ENCODE results near the gene PODNL1. TPM values are rescaled to one million over a fixed set of nuclear protein-coding genes. Genes with fewer than 3 reads are reported as not detected.

Gene PODNL1
- total and polyA plus RNA-seq, 2 donors (not counting 1 experiment from before 2014, with no cell fraction given) = 2.1 to 6.9 TPM

DNA sequence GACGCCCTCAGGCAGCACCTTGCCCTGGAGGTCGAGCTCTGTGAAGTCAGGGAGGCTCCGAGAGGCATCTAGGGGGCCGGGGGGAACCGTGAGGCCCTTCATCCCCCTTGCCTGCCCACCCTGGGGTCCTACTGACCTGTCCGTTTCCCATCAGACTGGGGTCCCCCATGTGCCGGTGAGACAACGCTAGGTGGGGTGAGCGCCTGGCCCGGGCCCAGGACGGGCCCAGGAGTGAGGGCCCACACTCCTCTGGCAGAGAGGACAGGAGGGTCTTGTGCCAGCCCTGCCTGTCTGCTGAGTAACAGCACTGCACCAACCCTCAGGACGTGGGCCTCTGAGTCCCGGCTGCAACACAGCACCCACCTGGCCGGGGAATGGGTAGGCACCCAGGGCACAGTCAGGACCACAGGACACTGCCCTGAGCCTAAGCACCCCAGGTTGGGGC, 28.5 kb upstream of the PODNL1 start:
- no peaks in the 10 kb centered on the region for H3K79me2 ChIP-seq (ENCODE audit: control insufficient read depth, insufficient read depth, low read length)
- no peaks in the 10 kb centered on the region for H4K20me1 ChIP-seq (ENCODE audit: control insufficient read depth, extremely low read depth, insufficient read depth, low read length)
- H3K27ac ChIP-seq (ENCODE audit: insufficient read depth, low read length) = no peak overlapping the region
- no peaks in the 10 kb centered on the region for H3K4me1 ChIP-seq (ENCODE audit: control insufficient read depth, extremely low read depth, insufficient read depth, low read length)
- no peaks in the 10 kb centered on the region for H3K27me3 ChIP-seq (ENCODE audit: control insufficient read depth, insufficient read depth, low read length)
- no peak overlapping the region for H3K4me3 ChIP-seq (replicated peaks in 1 of 4; ENCODE audit: control extremely low read depth in 1 of 4, insufficient read depth in 1 of 4, low read depth in 3 of 4, low read length in 4 of 4)
- no peak overlapping the region for H3K4me2 ChIP-seq (ENCODE audit: extremely low read depth, insufficient read depth, low read length)
- no peaks in the 10 kb centered on the region for H3K9me3 ChIP-seq (ENCODE audit: control insufficient read depth, insufficient read depth, low read depth, low read length)
- no peak overlapping the region for H2AFZ ChIP-seq (ENCODE audit: low read length)
- TF ChIP-seq, protein P1, sequence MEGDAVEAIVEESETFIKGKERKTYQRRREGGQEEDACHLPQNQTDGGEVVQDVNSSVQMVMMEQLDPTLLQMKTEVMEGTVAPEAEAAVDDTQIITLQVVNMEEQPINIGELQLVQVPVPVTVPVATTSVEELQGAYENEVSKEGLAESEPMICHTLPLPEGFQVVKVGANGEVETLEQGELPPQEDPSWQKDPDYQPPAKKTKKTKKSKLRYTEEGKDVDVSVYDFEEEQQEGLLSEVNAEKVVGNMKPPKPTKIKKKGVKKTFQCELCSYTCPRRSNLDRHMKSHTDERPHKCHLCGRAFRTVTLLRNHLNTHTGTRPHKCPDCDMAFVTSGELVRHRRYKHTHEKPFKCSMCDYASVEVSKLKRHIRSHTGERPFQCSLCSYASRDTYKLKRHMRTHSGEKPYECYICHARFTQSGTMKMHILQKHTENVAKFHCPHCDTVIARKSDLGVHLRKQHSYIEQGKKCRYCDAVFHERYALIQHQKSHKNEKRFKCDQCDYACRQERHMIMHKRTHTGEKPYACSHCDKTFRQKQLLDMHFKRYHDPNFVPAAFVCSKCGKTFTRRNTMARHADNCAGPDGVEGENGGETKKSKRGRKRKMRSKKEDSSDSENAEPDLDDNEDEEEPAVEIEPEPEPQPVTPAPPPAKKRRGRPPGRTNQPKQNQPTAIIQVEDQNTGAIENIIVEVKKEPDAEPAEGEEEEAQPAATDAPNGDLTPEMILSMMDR (conservative IDR thresholded peaks at IDR 0.05 in 1 of 2, IDR thresholded peaks at IDR 0.05 in 1 of 2; ENCODE audit: low read depth in 1 of 2, low read length in 2 of 2) = no peak
- TF ChIP-seq EZH2 (IDR thresholded peaks at IDR 0.05; ENCODE audit: low read length, missing control alignments) = no peak
- no peak for DNase-seq (ENCODE audit: low read depth in 2 of 2)
- H3K9ac ChIP-seq (ENCODE audit: insufficient read depth, low read length) = no peak overlapping the region
- H3K36me3 ChIP-seq (ENCODE audit: control insufficient read depth, insufficient read depth, low read length) = peaks cover 19% of the 10 kb centered on the region

DNA sequence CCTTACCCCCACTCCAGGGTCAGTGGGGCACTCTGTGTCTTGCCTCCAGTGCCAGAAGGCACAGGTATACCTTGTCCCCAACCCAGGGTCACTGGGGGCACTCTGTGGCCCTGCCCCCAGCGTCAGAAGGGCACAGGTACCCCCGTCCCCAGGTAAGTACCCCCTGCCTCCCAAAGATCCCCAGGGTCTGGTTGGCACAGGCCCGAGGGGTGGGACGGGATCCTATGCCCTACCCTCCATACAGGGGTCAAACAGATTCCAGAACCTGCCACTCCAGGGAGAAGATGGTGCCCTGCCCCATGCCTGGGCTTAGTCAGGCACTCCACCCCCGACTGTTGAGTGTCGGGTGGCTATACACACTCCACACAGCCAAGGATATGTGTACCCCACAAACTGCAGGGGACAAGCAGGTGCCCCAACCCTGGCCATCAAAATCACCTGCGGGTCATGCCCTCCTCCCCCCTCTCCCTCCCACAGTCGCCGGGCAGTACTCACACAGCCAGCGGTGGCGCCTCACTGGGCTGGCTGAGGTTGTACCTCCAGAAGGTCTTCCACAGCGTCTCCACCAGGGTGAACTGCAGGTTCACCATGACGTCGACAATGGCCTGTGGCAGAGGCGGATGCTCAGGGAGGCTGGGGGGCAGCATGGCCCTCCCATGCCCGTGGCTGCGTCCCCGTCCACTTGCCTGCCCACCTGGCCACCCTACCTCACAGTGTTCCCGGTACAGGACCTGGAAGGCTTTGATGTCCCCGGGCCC, 27.9 kb upstream of the PODNL1 start:
- Histone ChIP-seq H3K4me1 (ENCODE audit: control insufficient read depth, extremely low read depth, insufficient read depth, low read length) (no peaks in the 10 kb centered on the region), H4K20me1 (ENCODE audit: control insufficient read depth, extremely low read depth, insufficient read depth, low read length) (no peaks in the 10 kb centered on the region), H3K9ac (ENCODE audit: insufficient read depth, low read length) (no peak overlapping the region), H3K27ac (ENCODE audit: insufficient read depth, low read length) (no peak overlapping the region), H3K4me3 (replicated peaks in 1 of 4; ENCODE audit: control extremely low read depth in 1 of 4, insufficient read depth in 1 of 4, low read depth in 3 of 4, low read length in 4 of 4) (no peak overlapping the region), H3K9me3 (ENCODE audit: control insufficient read depth, insufficient read depth, low read depth, low read length) (no peaks in the 10 kb centered on the region), H3K36me3 (ENCODE audit: control insufficient read depth, insufficient read depth, low read length) (peaks cover 19% of the 10 kb centered on the region), H3K4me2 (ENCODE audit: extremely low read depth, insufficient read depth, low read length) (no peak overlapping the region), H3K79me2 (ENCODE audit: control insufficient read depth, insufficient read depth, low read length) (no peaks in the 10 kb centered on the region), H2AFZ (ENCODE audit: low read length) (no peak overlapping the region), H3K27me3 (ENCODE audit: control insufficient read depth, insufficient read depth, low read length) (no peaks in the 10 kb centered on the region)
- TF ChIP-seq, protein P1 (conservative IDR thresholded peaks at IDR 0.05 in 1 of 2, IDR thresholded peaks at IDR 0.05 in 1 of 2; ENCODE audit: low read depth in 1 of 2, low read length in 2 of 2) = no peak
- TF ChIP-seq EZH2 (IDR thresholded peaks at IDR 0.05; ENCODE audit: low read length, missing control alignments) = no peak
- no peak for DNase-seq (ENCODE audit: low read depth in 2 of 2)

DNA sequence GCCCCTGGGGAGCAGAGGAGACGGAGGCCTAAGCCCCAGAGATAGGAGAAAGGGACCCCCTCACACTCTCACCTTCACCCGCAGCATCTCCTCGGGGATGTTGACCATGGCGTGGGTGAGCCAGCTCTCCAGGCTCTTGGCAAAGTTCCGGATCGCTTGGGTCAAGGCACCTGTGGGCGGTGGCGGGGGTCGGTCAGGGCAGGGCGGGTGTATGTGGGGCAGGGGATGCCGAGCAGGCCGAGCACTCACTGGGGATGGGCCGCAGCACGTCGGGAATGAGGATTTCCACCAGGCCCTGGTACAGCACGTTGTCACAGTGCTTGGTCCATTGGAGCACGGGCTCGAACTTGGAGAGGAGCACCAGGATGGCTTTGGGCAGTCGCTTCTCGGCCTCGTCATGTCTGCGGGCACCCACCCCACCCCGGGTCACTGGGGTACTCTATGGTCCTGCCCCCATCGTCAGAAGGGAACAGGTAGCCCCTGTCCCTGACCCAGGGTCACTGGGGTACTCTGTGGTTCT, 27.2 kb upstream of the PODNL1 start:
- Histone ChIP-seq H3K36me3 (ENCODE audit: control insufficient read depth, insufficient read depth, low read length) (peaks cover 24% of the 10 kb centered on the region), H3K4me1 (ENCODE audit: control insufficient read depth, extremely low read depth, insufficient read depth, low read length) (no peaks in the 10 kb centered on the region), H3K27me3 (ENCODE audit: control insufficient read depth, insufficient read depth, low read length) (no peaks in the 10 kb centered on the region), H3K27ac (ENCODE audit: insufficient read depth, low read length) (no peak overlapping the region), H3K9me3 (ENCODE audit: control insufficient read depth, insufficient read depth, low read depth, low read length) (no peaks in the 10 kb centered on the region), H3K9ac (ENCODE audit: insufficient read depth, low read length) (no peak overlapping the region), H4K20me1 (ENCODE audit: control insufficient read depth, extremely low read depth, insufficient read depth, low read length) (no peaks in the 10 kb centered on the region), H2AFZ (ENCODE audit: low read length) (no peak overlapping the region), H3K79me2 (ENCODE audit: control insufficient read depth, insufficient read depth, low read length) (no peaks in the 10 kb centered on the region), H3K4me2 (ENCODE audit: extremely low read depth, insufficient read depth, low read length) (no peak overlapping the region), H3K4me3 (replicated peaks in 1 of 4; ENCODE audit: control extremely low read depth in 1 of 4, insufficient read depth in 1 of 4, low read depth in 3 of 4, low read length in 4 of 4) (no peak overlapping the region)
- DNase-seq (ENCODE audit: low read depth in 2 of 2) = no peak
- no peak for TF ChIP-seq EZH2 (IDR thresholded peaks at IDR 0.05; ENCODE audit: low read length, missing control alignments)
- TF ChIP-seq, protein P1 (conservative IDR thresholded peaks at IDR 0.05 in 1 of 2, IDR thresholded peaks at IDR 0.05 in 1 of 2; ENCODE audit: low read depth in 1 of 2, low read length in 2 of 2) = no peak

All from fibroblast of lung (primary cell).